Prostate gland (tissue), 2 donors: ENCODE results near the gene ZMYM4.

ENCODE experiments used
- CTCF ChIP-seq, 4 experiments: fragments of 200-600 bp in 2 of 4; fragments of 450-650 bp in 2 of 4; sonication (generic) in 2 of 4; IDR thresholded peaks; 1 replicate in 3 of 4; 2 replicates in 1 of 4; pipeline ENCODE4 v1.5.1; 2016 to 2019; ENCODE audit warnings: antibody characterized with exemption in 4 of 4, mild to moderate bottlenecking in 2 of 4, moderate library complexity in 2 of 4
- POLR2A ChIP-seq: fragments of 450-650 bp; IDR thresholded peaks from one replicate; pipeline ENCODE4 v1.6.1; 2016; ENCODE audit warnings: antibody characterized with exemption, mild to moderate bottlenecking

DNA sequence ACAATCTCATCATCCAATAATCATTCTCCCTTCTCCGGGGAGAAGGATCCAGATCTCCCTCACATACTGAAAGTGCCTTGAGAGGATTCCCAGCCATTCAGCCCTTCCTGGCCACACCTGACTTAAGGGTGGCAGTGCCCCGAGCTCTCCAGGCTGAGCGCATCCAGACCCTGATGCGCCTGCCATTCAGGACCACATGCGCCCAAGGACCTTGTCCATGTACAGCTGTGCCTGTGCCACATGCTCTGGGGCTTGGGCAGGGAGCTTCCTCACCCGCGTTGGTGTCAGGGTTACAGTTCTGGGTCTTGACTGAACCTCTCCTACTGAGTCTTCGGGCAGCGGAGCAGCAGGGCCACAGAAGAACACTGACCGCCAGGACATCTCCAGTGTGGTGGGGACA lies 167.6 kb downstream of the ZMYM4 start:
- no peak for TF ChIP-seq POLR2A
- no peak for TF ChIP-seq CTCF (IDR thresholded peaks at IDR 0.05)
